ENCODE measurements around the gene RAET1E.
"Not testable (repeated sequence)": the region's sequence is repeated elsewhere in the genome, so short reads cannot be mapped to it uniquely, and the experiment has no call there.

RAET1E gene

DNA sequence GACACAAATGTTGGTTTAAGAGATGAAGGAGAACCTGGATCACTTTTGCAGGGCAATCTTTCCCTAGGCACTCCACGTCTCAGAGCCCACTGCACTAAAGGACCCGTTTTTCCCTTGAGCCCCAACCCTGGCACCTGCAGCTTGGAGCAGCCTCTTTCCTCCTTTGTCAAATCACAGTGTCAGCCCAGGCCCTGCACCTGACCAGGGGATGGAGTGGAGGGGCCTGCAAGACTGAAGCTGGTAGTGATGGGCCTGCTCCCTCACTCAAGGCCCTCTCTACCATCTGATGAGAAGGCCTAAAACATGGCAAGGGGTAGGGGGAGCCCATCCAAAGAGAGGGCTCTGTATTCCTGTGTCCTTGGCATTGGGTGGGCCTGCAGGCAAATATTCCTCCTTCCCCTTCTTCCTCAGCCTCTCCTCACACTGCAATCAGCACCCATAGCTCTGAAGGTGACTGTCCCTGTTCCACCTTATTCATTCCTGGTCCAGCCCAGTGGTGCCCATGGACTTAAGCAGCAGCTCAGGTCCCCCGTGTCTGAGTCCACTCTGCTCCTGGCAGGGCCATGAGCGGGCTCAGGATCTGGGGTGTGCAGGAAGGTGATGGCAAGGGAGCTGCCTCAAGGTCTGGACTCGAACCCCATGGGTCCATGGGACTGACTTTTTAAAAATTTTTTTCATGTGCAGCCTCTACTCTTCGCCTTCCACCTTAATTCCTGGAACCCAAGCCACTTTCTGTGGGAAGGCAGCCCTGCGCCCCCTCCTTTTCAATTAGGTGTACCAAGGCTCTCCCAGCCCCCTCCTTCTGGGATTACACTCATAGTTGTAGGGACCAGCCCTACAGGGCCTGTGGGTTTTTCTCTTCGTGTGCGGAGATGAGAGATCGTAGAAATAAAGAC is 18.3 kb upstream of the RAET1E start:
- DNase-seq = no peak

DNA sequence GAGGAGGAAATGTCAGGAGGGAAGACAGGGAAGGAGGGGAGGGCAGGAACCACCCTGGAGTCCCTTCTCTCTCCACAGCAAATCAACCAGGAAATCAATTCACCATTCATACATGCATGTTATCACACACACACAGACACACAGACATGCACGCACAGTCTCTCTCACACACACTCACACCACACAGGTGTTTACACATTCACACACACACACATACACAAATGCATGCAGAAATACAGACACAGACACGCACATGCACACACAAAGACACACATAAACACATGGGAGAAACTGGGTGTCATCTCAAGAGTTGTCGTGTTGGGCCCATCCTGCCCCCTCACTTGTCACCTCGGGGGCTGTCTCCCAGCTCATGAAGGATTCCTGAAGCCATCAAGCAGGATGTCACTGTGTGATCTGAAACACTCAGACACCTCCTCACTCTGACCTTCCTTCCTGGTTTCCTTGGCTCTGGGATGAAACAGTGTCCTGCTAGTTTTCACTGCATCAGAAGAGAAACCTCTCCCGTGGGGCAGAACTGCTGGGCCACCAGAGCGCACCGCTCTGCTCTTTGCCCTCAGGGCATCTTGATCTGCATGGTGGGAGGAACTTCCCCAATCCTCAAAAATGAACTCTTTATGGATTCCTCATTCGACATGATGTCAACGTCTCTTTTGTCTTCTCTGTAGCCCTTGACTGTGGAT is 15.8 kb upstream of the RAET1E start:
- in situ Hi-C loops (cut with HindIII; ENCODE audit: low pct_ligation_motif_present, low pct_unique_long_range_greater_than_20kb, low sequenced_read_pairs) = no loop called here
- DNase-seq = no peak

More for the DNA sequence above, 18.3 kb upstream of the RAET1E start:
- in situ Hi-C loops (cut with HindIII; ENCODE audit: low pct_ligation_motif_present, low pct_unique_long_range_greater_than_20kb, low sequenced_read_pairs) = no loop called here

DNA sequence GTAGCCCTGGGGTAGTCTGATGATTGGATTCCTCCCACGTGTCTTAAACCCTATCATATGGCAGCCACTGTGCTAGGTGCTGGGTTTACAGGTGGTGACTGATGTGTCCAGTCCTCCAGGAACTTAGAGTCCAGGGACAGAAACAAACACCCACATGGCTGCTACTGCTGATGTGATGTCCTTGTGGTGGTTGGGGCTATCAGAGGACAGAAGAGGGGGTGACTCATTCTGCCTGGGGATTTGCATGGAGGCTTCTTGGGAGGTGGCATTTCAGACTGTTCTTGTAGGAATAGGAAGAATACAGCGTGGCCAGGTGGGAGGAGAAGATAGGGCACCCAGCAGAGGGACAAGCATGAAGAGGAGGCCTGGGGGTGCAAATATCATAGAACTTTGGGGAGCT is 15.2 kb upstream of the RAET1E start:
- DNase-seq = no peak
- in situ Hi-C loops (cut with HindIII; ENCODE audit: low pct_ligation_motif_present, low pct_unique_long_range_greater_than_20kb, low sequenced_read_pairs) = no loop called here

- in situ Hi-C loops (cut with HindIII; ENCODE audit: low pct_ligation_motif_present, low pct_unique_long_range_greater_than_20kb, low sequenced_read_pairs); DNase-seq: not testable (repeated sequence)
Observed at GRCh38 chr6:149912680-149913079, 14.8 kb upstream of the RAET1E start.

- in situ Hi-C loops (cut with HindIII; ENCODE audit: low pct_ligation_motif_present, low pct_unique_long_range_greater_than_20kb, low sequenced_read_pairs) = no loop called here
- no peak for DNase-seq
Observed at GRCh38 chr6:149910721-149911151, 12.8 kb upstream of the RAET1E start.

DNA sequence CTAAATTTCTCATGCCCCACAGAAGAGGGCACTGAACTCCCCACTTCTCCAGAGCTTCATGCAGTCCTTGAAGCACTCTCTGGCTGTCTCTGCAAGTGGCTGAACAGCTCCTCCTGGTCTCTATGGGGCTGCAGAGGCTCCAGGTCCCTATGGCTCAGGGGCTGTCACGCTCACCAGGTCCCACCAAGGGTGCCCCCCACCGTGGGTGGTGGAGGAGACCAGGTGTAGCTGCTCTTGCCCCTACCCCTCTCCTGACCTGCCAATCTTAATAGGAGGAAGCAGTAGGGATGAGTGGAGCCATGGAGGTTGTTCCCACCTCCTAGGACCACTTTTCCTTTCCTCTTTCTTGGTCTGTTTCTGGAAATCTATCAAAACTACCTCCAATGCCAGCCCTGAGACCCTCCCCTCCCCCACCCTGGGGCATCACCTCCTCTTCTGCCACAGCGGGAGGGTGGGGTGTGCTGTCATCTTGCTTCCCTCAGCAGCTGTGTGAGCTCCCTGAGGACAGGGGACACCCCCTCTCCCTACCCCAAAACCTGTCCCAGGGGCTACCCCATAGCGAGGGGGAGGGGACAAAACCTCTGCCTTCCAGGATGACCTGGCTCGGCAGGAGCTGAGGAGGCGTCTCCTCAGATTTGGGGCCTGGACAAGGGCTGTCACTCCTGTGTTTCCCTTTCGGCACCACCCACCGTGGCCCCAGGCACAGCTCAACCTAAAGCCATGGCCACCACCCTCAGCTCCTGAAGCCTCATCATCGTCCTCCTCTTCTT is 12.0 kb upstream of the RAET1E start:
- DNase-seq = no peak

GRCh38 chr6:149908480-149908879 is 10.6 kb upstream of the RAET1E start:
- DNase-seq; in situ Hi-C loops (cut with HindIII; ENCODE audit: low pct_ligation_motif_present, low pct_unique_long_range_greater_than_20kb, low sequenced_read_pairs): not testable (repeated sequence)

More for the DNA sequence above, 12.0 kb upstream of the RAET1E start:
- in situ Hi-C loops (cut with HindIII; ENCODE audit: low pct_ligation_motif_present, low pct_unique_long_range_greater_than_20kb, low sequenced_read_pairs) = no loop called here

- in situ Hi-C loops (cut with HindIII; ENCODE audit: low pct_ligation_motif_present, low pct_unique_long_range_greater_than_20kb, low sequenced_read_pairs) = no loop called here
- no peak for DNase-seq
Observed at GRCh38 chr6:149907317-149907716, 9.4 kb upstream of the RAET1E start.

DNA sequence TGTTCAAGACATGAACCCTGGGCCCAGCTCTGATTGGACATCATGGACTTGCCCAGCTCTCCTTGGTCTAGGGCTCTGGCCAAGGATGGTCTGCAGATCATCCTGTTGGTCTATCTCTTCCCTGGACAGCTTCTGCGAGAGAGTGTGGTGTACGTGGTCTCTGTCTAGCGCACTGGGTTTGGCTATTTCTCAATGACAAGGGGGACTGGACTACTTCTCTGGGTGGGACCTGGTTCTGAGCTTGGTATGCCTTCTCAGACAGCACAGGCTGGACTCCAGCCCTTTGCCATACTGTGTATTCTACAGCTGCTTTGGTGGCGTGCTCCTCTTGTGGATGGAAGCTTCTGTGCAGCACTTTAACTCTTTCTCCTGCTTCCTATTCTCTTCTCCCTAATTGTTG is 8.5 kb upstream of the RAET1E start:
- no peak for DNase-seq
- in situ Hi-C loops (cut with HindIII; ENCODE audit: low pct_ligation_motif_present, low pct_unique_long_range_greater_than_20kb, low sequenced_read_pairs) = no loop called here

DNA sequence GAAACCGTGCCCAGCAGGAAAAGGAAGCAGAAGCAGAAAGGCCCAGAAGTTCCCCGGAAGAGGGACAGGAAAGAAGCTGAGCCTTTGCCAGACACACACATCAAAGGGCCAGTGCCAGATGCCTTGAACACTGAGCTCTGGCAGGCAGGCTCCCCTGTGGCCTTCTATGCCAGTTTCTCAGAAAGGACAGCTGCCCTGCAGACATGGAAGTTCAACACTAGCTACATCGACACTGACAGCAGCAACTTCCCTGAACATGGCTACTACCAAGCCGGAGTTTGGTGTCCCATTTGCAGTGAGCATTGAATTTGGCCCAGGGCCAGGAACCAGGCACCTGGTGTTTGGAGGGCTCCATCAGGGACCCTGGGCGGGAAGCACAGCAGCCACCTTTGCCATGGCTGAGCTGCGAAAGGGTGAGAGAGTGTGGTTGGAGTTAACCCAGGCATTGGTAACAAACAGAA is 8.0 kb upstream of the RAET1E start:
- DNase-seq = no peak
- in situ Hi-C loops (cut with HindIII; ENCODE audit: low pct_ligation_motif_present, low pct_unique_long_range_greater_than_20kb, low sequenced_read_pairs) = no loop called here

GRCh38 chr6:149905371-149905910 is 7.5 kb upstream of the RAET1E start:
- in situ Hi-C loops (cut with HindIII; ENCODE audit: low pct_ligation_motif_present, low pct_unique_long_range_greater_than_20kb, low sequenced_read_pairs) = no loop called here
- DNase-seq = no peak

DNA sequence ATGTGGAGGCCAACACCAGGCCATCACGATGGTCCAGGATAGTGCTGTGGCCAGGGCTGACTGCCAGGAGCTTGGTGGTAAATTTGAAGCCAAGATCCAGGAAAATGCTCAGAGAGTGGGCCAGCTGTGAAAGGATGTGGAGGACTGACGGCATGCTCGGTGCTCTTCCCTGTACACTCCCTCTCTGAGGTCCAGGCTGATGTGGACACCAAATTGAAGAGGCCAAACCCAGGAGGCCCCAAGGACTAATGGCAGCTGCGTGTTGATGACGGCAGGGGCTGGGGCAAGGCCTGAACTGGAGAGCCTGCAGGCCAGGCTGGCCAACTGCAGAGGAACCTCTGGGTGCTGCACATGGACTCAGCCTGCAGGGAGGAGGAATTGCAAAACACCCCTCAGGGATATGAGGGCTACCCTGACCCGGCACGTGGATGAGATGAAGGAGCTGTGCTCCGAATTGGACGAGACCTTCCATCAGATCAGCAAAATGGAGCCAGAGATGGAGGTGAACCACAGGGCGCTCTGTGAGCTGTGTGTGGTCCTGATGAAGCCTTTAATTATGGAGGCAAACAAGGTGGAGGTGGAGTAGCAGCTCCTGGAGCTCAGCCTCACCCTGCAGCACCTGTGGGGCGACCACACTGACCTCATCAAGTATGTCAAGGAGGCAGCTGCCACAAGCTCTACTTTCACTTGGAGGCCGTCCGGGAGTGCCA is 6.9 kb upstream of the RAET1E start:
- in situ Hi-C loops (cut with HindIII; ENCODE audit: low pct_ligation_motif_present, low pct_unique_long_range_greater_than_20kb, low sequenced_read_pairs) = no loop called here
- no peak for DNase-seq

- in situ Hi-C loops (cut with HindIII; ENCODE audit: low pct_ligation_motif_present, low pct_unique_long_range_greater_than_20kb, low sequenced_read_pairs) = no loop called here
Observed at GRCh38 chr6:149903938-149904611, 6.2 kb upstream of the RAET1E start.

DNA sequence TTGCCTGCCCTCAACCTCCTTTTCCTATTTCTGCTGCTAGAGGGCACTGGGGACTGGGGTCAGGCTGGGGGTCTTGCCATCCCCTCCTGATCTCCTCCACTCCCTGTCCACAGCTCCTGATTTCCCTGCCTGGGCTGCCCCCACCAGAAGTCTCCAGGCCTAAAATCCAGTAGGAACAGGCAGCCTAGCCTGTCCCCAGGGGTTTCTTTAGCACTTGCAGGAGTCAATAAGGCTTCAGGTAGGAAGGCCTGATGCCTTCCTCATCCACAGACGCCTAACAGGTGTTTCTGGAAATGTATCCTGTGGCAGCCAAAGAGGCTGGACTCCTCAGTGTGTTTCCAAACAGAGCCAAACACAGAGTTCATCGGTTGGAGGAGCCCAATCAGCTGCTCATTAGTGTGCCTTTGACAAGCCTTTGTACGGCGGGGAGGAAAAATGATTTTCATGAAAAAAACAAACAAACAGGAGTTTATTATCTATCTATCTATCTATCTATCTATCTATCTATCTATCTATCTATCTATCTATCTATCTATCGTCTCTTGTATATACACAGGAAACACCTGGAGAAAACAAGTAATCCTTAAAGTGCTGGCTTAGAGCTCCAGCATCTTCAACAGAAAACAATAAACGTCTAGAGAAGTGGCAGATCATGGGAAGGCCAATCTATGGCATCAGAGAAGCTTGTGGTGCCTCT is 3.7 kb upstream of the RAET1E start:
- no peak for DNase-seq
- in situ Hi-C loops (cut with HindIII; ENCODE audit: low pct_ligation_motif_present, low pct_unique_long_range_greater_than_20kb, low sequenced_read_pairs) = no loop called here

More at GRCh38 chr6:149903938-149904611, 6.2 kb upstream of the RAET1E start:
- no peak for DNase-seq

GRCh38 chr6:149900620-149901443 is 2.9 kb upstream of the RAET1E start:
- in situ Hi-C loops (cut with HindIII; ENCODE audit: low pct_ligation_motif_present, low pct_unique_long_range_greater_than_20kb, low sequenced_read_pairs) = no loop called here
- no peak for DNase-seq

DNA sequence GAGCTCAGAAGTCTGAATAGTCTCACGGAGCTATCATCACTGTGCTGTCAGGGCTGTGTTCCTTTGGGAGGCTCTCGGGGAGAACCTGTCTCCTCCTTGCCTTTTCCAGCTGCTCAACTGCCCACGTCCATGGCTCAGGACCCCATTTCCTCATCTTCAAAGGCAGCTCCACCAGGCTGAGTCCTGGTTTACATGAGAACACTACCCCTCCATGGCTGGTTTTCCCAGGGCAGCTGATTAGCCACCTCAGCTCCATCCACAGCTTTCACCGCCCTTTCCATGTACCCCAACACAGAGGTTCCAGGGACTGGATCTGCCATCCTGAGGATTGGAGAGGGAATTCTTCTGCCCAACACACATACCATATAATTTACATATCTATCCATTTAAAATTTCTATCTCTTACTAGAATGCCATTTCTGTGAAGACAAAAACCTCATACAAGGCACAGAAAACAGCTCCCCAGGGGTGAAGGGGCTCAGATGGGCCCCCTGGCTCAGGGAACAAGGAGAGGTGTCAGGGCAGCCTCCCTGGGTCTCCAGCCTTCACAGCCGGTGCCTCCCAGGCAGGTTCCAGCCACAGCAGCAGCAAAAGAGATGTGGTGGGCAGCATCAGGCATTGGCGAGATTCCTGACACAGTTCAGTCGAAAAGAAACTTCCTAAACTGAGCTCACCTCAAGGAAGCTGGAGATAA is 2.2 kb upstream of the RAET1E start:
- in situ Hi-C loops (cut with HindIII; ENCODE audit: low pct_ligation_motif_present, low pct_unique_long_range_greater_than_20kb, low sequenced_read_pairs) = no loop called here
- no peak for DNase-seq

Measured in ACHN (cell line).